HCT116 (cell line): ENCODE measurements around the gene INPP5J. TPM values are rescaled to one million over a fixed set of nuclear protein-coding genes. Genes with fewer than 3 reads are reported as not detected.

Source experiments
- ATAC-seq: fragments of 200-7000 bp; cut with Tn5 transposase; 2 replicates; pipeline ENCODE4 v1.9.1; 2020; ENCODE audit warnings: mild to moderate bottlenecking, moderate library complexity
- BruUV-seq: library from RNA; stranded (reverse); fragments of 400-500 nt; replicated peaks from 2 replicates; lab custom pipeline; 2021; lab: Mats Ljungman, UMichigan
- CTCF ChIA-PET: fragments of 300-600 bp; sonication (Branson Sonifier 250); formaldehyde crosslinking; loops from one replicate; lab custom pipeline; 2021; ENCODE audit warnings: antibody characterized with exemption; lab: Charles Lee
- POLR2A ChIA-PET: fragments of 300-600, 350-600 bp; sonication (Branson Sonifier 250); formaldehyde crosslinking; loops from one replicate; lab custom pipeline; 2021; ENCODE audit warnings: antibody characterized with exemption; lab: Charles Lee
- RAD21 ChIA-PET, 2 experiments: fragments of 300-600 bp; sonication (Branson Sonifier 250); formaldehyde crosslinking; loops; one replicate each; lab custom pipeline; 2023; ENCODE audit warnings: low total read pairs in 2 of 2; ENCODE audit not compliant: uncharacterized antibody in 2 of 2, unreplicated experiment in 2 of 2, low non-redundant PET in 1 of 2; lab: Charles Lee
- DNase-seq: peaks from one replicate; pipeline ENCODE4 v3.0.0-alpha.2; 2010; ENCODE audit warnings: low read depth, low spot score
- H2AFZ ChIP-seq: fragments of 200-600 bp; shearing (Covaris generic), sonication (generic); 2 replicates; pipeline ENCODE4 v1.6.1; 2017; ENCODE audit warnings: low read depth, mixed run types, mixed read lengths, antibody characterized with exemption, low read length; ENCODE audit not compliant: poor library complexity, severe bottlenecking
- H3K27ac ChIP-seq: 2 replicates; pipeline ENCODE4 v1.5.1; 2012; ENCODE audit warnings: low read depth, low read length
- H3K27me3 ChIP-seq: fragments of 200-600 bp; sonication (generic); 2 replicates; pipeline ENCODE4 v1.6.1; 2016; ENCODE audit warnings: mixed run types, low read length, mixed read lengths; ENCODE audit not compliant: insufficient read depth
- H3K36me3 ChIP-seq, 2 experiments: fragments of 200-500 bp in 1 of 2; fragments of 200-600 bp in 1 of 2; sonication (Bioruptor generic) in 1 of 2; sonication (generic) in 1 of 2; 2 replicates each; pipeline versions ENCODE4 v1.5.1 to v1.6.1; 2014 to 2016; ENCODE audit warnings: low read length in 2 of 2, inconsistent platforms in 1 of 2, mixed read lengths in 1 of 2, mixed run types in 1 of 2; ENCODE audit not compliant: insufficient read depth in 2 of 2, control insufficient read depth in 1 of 2
- H3K4me1 ChIP-seq, 2 experiments: fragments of 200-600 bp in 1 of 2; sonication (generic) in 1 of 2; 2 replicates each; pipeline versions ENCODE4 v1.5.1 to v1.6.1; 2012 to 2017; ENCODE audit warnings: low read length in 2 of 2, inconsistent platforms in 1 of 2, mild to moderate bottlenecking in 1 of 2, mixed read lengths in 1 of 2, mixed run types in 1 of 2, moderate library complexity in 1 of 2; ENCODE audit not compliant: insufficient read depth in 2 of 2, control insufficient read depth in 1 of 2
- H3K4me2 ChIP-seq: fragments of 200-600 bp; sonication (generic); 2 replicates; pipeline ENCODE4 v1.6.1; 2017; ENCODE audit warnings: mixed run types, low read length, mixed read lengths
- H3K4me3 ChIP-seq, 2 experiments: fragments of 200-600 bp in 1 of 2; sonication (generic) in 1 of 2; replicated peaks in 1 of 2; 2 replicates each; pipeline ENCODE4 v1.5.1; 2011 to 2016; ENCODE audit warnings: low read length in 2 of 2, control low read depth in 1 of 2, low read depth in 1 of 2, mild to moderate bottlenecking in 1 of 2, mixed read lengths in 1 of 2, mixed run types in 1 of 2
- H3K79me2 ChIP-seq: fragments of 200-600 bp; sonication (generic); 2 replicates; pipeline ENCODE4 v1.6.1; 2017; ENCODE audit warnings: mild to moderate bottlenecking, mixed run types, low read length, moderate library complexity, mixed read lengths; ENCODE audit not compliant: insufficient read depth
- H3K9ac ChIP-seq: fragments of 200-600 bp; sonication (generic); 2 replicates; pipeline ENCODE4 v1.6.1; 2016; ENCODE audit warnings: low read length, mixed read lengths
- H3K9me2 ChIP-seq: fragments of 200-600 bp; sonication (generic), shearing (Covaris generic); 2 replicates; pipeline ENCODE4 v1.6.1; 2017; ENCODE audit warnings: mixed run types, mild to moderate bottlenecking, moderate library complexity; ENCODE audit not compliant: insufficient read depth
- H3K9me3 ChIP-seq, 2 experiments: fragments of 200-500 bp in 1 of 2; fragments of 200-600 bp in 1 of 2; sonication (Bioruptor generic) in 1 of 2; sonication (generic) in 1 of 2; 2 replicates each; pipeline ENCODE4 v1.6.1; 2014 to 2017; ENCODE audit warnings: low read length in 2 of 2, mixed read lengths in 2 of 2, inconsistent platforms in 1 of 2, low read depth in 1 of 2, mild to moderate bottlenecking in 1 of 2, mixed run types in 1 of 2, moderate library complexity in 1 of 2; ENCODE audit not compliant: control insufficient read depth in 1 of 2, insufficient read depth in 1 of 2
- H4K20me1 ChIP-seq: fragments of 200-600 bp; sonication (generic), shearing (Covaris generic); 2 replicates; pipeline ENCODE4 v1.6.1; 2017; ENCODE audit warnings: mixed run types, mild to moderate bottlenecking, moderate library complexity; ENCODE audit not compliant: insufficient read depth
- FOSL1 ChIP-seq: IDR thresholded peaks from 2 replicates; pipeline ENCODE4 v1.6.1; 2012; ENCODE audit warnings: low read depth
- SRF ChIP-seq: IDR thresholded peaks from 2 replicates; pipeline ENCODE4 v1.6.1; 2012; ENCODE audit warnings: low read depth
- YY1 ChIP-seq: IDR thresholded peaks from 2 replicates; pipeline ENCODE4 v1.6.1; 2011; ENCODE audit warnings: low read length, low read depth, moderate library complexity, mild to moderate bottlenecking; ENCODE audit not compliant: insufficient replicate concordance; ENCODE audit errors: extremely low read depth
- ZFX ChIP-seq: fragments of 450-650 bp; IDR thresholded peaks from 2 replicates; pipeline ENCODE4 v1.6.1; 2017
- ZNF274 ChIP-seq: fragments of 200-500 bp; sonication (Bioruptor generic); IDR thresholded peaks from 2 replicates; pipeline ENCODE4 v1.6.1; 2014; ENCODE audit warnings: mild to moderate bottlenecking, low read depth, low read length, inconsistent platforms
- intact Hi-C: fragments of 100-400 bp; cut with micrococcal nuclease; formaldehyde crosslinking; loops from 2 replicates; pipeline ENCODE4 v1.10.0; 2022
- total RNA-seq: library from RNA; stranded (reverse); gene quantifications from one replicate; pipeline ENCODE4 v1.2.1, GENCODE V29; 2021; ENCODE audit not compliant: unreplicated experiment
- TF ChIP-seq, protein P1 (sequence below): IDR thresholded peaks from 2 replicates; pipeline ENCODE4 v1.6.1; 2012
- TF ChIP-seq, protein P2 (sequence below): IDR thresholded peaks from 2 replicates; pipeline ENCODE4 v1.6.1; 2011; ENCODE audit warnings: mild to moderate bottlenecking, low read length, moderate library complexity; ENCODE audit not compliant: insufficient replicate concordance; ENCODE audit errors: extremely low read depth

INPP5J gene
- total RNA-seq, 1 experiment from 2014 or later, result 8.9 TPM

DNA sequence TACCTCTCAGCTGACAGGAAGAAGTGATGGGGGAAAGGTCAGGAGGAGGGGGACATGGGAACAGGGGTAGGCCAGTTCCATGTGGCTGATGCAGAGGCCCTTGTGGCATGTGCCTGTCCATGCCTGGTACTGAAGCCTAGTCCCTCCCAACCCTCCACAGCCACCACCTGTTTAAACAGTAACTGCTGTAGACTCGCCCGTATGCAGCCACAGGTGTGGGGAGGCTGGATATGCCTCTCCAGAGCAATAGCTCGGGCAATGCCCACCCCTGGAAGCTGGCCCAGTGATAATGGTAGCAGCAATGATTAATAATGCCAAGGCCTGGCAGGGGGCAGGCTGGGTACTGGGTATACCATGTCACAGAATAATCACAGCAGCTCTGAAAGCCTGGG, 39.4 kb upstream of the INPP5J start:
- no TSS peak for BruUV-seq
- Histone ChIP-seq H3K4me1 (peaks cover 30 to 71% of the 10 kb centered on the region in 2 experiments), H3K9me2 (no peaks in the 10 kb centered on the region), H3K9ac (peak overlapping the region; percentile 92), H3K27me3 (no peaks in the 10 kb centered on the region), H3K79me2 (peaks cover 59% of the 10 kb centered on the region), H3K36me3 (peaks cover 5 to 11% of the 10 kb centered on the region in 2 experiments; a peak in 2 of 4 replicates), H3K4me3 (peak overlapping the region; percentile 78 to 93), H3K4me2 (peak overlapping the region; percentile 85), H4K20me1 (no peaks in the 10 kb centered on the region), H2AFZ (no peak overlapping the region), H3K27ac (peak overlapping the region; percentile 94), H3K9me3 (no peaks in the 10 kb centered on the region)
- ChIA-PET CTCF (interaction anchor here (0.8 to 5.1 kb wide), 10 partner anchors 11 to 320 kb away, joined by 3 to 25 read pairs (median 16); partner anchors contain the start of genes MORC2, SELENOM and TUG1), RAD21 (interaction anchor here in 1 of 2 experiments (0.5 to 1.8 kb wide), 2 partner anchors 24 to 320 kb away, joined by 3 read pairs; no protein-coding TSS in a partner anchor), POLR2A (interaction anchor here (0.9 to 7.6 kb wide), 4 partner anchors 13 to 24 kb away, joined by 4 to 86 read pairs (median 7); partner anchors contain the start of gene SELENOM)
- DNase-seq (no peak), ATAC-seq (no peak)
- no peak for TF ChIP-seq ZNF274
- TF ChIP-seq YY1, result no peak
- no peak for TF ChIP-seq FOSL1
- TF ChIP-seq, protein P1, sequence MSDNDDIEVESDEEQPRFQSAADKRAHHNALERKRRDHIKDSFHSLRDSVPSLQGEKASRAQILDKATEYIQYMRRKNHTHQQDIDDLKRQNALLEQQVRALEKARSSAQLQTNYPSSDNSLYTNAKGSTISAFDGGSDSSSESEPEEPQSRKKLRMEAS, result no peak
- no peak for TF ChIP-seq SRF
- no peak for TF ChIP-seq ZFX
- TF ChIP-seq, protein P2, sequence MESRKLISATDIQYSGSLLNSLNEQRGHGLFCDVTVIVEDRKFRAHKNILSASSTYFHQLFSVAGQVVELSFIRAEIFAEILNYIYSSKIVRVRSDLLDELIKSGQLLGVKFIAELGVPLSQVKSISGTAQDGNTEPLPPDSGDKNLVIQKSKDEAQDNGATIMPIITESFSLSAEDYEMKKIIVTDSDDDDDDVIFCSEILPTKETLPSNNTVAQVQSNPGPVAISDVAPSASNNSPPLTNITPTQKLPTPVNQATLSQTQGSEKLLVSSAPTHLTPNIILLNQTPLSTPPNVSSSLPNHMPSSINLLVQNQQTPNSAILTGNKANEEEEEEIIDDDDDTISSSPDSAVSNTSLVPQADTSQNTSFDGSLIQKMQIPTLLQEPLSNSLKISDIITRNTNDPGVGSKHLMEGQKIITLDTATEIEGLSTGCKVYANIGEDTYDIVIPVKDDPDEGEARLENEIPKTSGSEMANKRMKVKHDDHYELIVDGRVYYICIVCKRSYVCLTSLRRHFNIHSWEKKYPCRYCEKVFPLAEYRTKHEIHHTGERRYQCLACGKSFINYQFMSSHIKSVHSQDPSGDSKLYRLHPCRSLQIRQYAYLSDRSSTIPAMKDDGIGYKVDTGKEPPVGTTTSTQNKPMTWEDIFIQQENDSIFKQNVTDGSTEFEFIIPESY, result no peak
- intact Hi-C loops, result loop anchor here (5.0 to 10.0 kb wide), 2 partner anchors 116 to 659 kb away; partner anchors contain the start of genes MORC2, MTFP1 and TUG1
